GM18526 (cell line): ENCODE data around the gene KIF3B.

Source experiments
- POLR2A ChIP-seq: IDR thresholded peaks from 3 replicates; pipeline ENCODE4 v1.6.1; 2011; ENCODE audit not compliant: insufficient read length; ENCODE audit errors: extremely low read depth

The KIF3B gene

GRCh38 chr20:32282461-32282860 lies 5.0 kb downstream of the KIF3B start:
- TF ChIP-seq POLR2A = no peak

GRCh38 chr20:32285082-32285620 lies 7.7 kb downstream of the KIF3B start:
- TF ChIP-seq POLR2A = no peak

- TF ChIP-seq POLR2A = peak; percentile 36
Measured at GRCh38 chr20:32285621-32286371, 8.3 kb downstream of the KIF3B start.

GRCh38 chr20:32287231-32287638 lies 9.8 kb downstream of the KIF3B start:
- no peak for TF ChIP-seq POLR2A

- no peak for TF ChIP-seq POLR2A
Measured at GRCh38 chr20:32288225-32288849, 10.9 kb downstream of the KIF3B start.

GRCh38 chr20:32289661-32290431 lies 12.4 kb downstream of the KIF3B start:
- TF ChIP-seq POLR2A = no peak

GRCh38 chr20:32291166-32291565 lies 13.7 kb downstream of the KIF3B start:
- TF ChIP-seq POLR2A = no peak

- TF ChIP-seq POLR2A = no peak
Measured at GRCh38 chr20:32292548-32292947, 15.1 kb downstream of the KIF3B start.

GRCh38 chr20:32294071-32294470 lies 16.6 kb downstream of the KIF3B start:
- TF ChIP-seq POLR2A = no peak

GRCh38 chr20:32296412-32296811 lies 19.0 kb downstream of the KIF3B start:
- no peak for TF ChIP-seq POLR2A

GRCh38 chr20:32296819-32297420 lies 19.5 kb downstream of the KIF3B start:
- no peak for TF ChIP-seq POLR2A

GRCh38 chr20:32297439-32297838 lies 20.0 kb downstream of the KIF3B start:
- TF ChIP-seq POLR2A = no peak

- TF ChIP-seq POLR2A = no peak
Measured at GRCh38 chr20:32300647-32301046, 23.2 kb downstream of the KIF3B start.

GRCh38 chr20:32301719-32302506 lies 24.5 kb downstream of the KIF3B start:
- TF ChIP-seq POLR2A = no peak

- TF ChIP-seq POLR2A = no peak
Measured at GRCh38 chr20:32302507-32302872, 25.0 kb downstream of the KIF3B start.

GRCh38 chr20:32304131-32304746 lies 26.8 kb downstream of the KIF3B start:
- no peak for TF ChIP-seq POLR2A
